Endodermal cell (in vitro differentiated cells): ENCODE measurements around the gene SORL1. TPM values are rescaled to one million over a fixed set of nuclear protein-coding genes. Genes with fewer than 3 reads are reported as not detected.

Experiments used
- DNase-seq: peaks from one replicate; pipeline ENCODE4 v3.0.0-alpha.2; 2017
- H3K27ac ChIP-seq: 2 replicates; pipeline ENCODE4 v1.5.1; 2013; ENCODE audit warnings: mild to moderate bottlenecking, low read depth, low read length, moderate library complexity
- H3K27me3 ChIP-seq: 2 replicates; pipeline ENCODE4 v1.6.1; 2013; ENCODE audit warnings: mild to moderate bottlenecking, low read length, moderate library complexity; ENCODE audit not compliant: insufficient read depth, control insufficient read depth, poor library complexity, severe bottlenecking
- H3K36me3 ChIP-seq: 2 replicates; pipeline ENCODE4 v1.7.0; 2013; ENCODE audit warnings: mild to moderate bottlenecking, low read length, moderate library complexity; ENCODE audit not compliant: control insufficient read depth, insufficient read depth
- H3K4me1 ChIP-seq: one replicate; pipeline ENCODE4 v1.7.0; 2013; ENCODE audit warnings: low read length; ENCODE audit not compliant: control insufficient read depth, insufficient read depth
- H3K4me3 ChIP-seq: 2 replicates; pipeline ENCODE4 v1.5.1; 2013; ENCODE audit warnings: mild to moderate bottlenecking, low read length, moderate library complexity
- H3K9ac ChIP-seq: 2 replicates; pipeline ENCODE4 v1.6.1; 2013; ENCODE audit warnings: mild to moderate bottlenecking, low read length, moderate library complexity; ENCODE audit not compliant: poor library complexity, severe bottlenecking; ENCODE audit errors: extremely low read depth
- H3K9me3 ChIP-seq: 2 replicates; pipeline ENCODE4 v1.6.1; 2013; ENCODE audit warnings: mild to moderate bottlenecking, low read length, moderate library complexity; ENCODE audit not compliant: control insufficient read depth
- H3K27ac Mint-ChIP-seq: 2 replicates; pipeline ENCODE4 v1.8.0; 2020; ENCODE audit warnings: mixed read lengths
- H3K27me3 Mint-ChIP-seq: 2 replicates; pipeline ENCODE4 v1.8.0; 2021; ENCODE audit warnings: mild to moderate bottlenecking, mixed read lengths; ENCODE audit not compliant: insufficient read depth
- H3K36me3 Mint-ChIP-seq: 2 replicates; pipeline ENCODE4 v1.8.0; 2020; ENCODE audit warnings: low read depth, mixed read lengths
- H3K4me1 Mint-ChIP-seq: 2 replicates; pipeline ENCODE4 v1.8.0; 2020; ENCODE audit warnings: mixed read lengths
- H3K4me3 Mint-ChIP-seq: 2 replicates; pipeline ENCODE4 v1.8.0; 2020; ENCODE audit warnings: mild to moderate bottlenecking, moderate library complexity, mixed read lengths
- H3K9me3 Mint-ChIP-seq: 2 replicates; pipeline ENCODE4 v1.8.0; 2020; ENCODE audit warnings: mild to moderate bottlenecking, mixed read lengths
- CTCF ChIP-seq: fragments of 200-600 bp; sonication (generic); conservative IDR thresholded peaks from 2 replicates; pipeline ENCODE4 v1.5.0; 2021; ENCODE audit warnings: antibody characterized with exemption, mild to moderate bottlenecking
- WGBS, 2 experiments: methylation state at CpG; one replicate each; pipeline versions ENCODE4 v1.1.5 to v1.1.7; 2013; ENCODE audit warnings: missing lambda C conversion rate in 2 of 2, mixed read lengths in 1 of 2; ENCODE audit not compliant: insufficient coverage in 1 of 2, insufficient read length in 1 of 2; 5-methylcytosine and 5-hydroxymethylcytosine counted together
- total RNA-seq, 2 donors: library from RNA; stranded (reverse); fragmentation: NEBNext Ultra II Directional in 1 of 2; extraction: Animal tissue kit (Norgen Biotek cat#: 25700) in 1 of 2; gene quantifications; 2 replicates in 1 of 2; 3 replicates in 1 of 2; pipeline ENCODE4 v1.2.1, GENCODE V29; 2021

The SORL1 gene
- total RNA-seq, 2 donors from 2014 or later, result 56.4 to 57.5 TPM

DNA sequence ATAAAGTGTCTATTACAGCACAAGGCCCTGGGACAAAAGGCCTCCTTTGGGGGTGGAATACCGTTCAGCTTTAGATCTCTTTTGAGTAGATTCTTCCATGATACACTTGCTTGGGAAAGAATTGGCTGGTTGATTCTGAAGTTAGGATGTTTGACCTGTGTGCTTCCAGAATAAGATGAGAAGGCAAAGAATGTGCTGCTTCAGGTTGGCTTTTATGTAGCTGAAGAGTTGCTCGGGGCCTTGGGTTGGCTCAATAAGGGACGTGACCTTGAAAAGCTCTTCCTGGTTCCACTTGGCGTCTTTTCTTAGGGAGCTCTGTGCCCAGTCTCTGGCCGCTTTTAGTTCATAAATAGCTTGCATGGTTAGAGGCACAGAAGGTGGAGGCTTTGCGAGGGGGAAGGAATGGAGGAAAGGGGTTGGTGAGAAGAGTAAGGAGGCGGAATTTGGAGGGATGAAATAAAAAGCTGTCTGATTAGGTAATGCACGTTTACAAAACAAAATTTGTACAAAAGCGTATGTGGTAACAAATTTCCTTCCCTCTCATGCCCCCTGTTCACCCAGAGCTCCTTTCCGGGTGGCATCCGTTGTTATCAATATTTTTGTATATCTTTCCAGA is 4.8 kb downstream of the SORL1 start:
- Mint-ChIP-seq H3K9me3 (no peaks in the 10 kb centered on the region), H3K27ac (no peak overlapping the region), H3K36me3 (no peaks in the 10 kb centered on the region), H3K27me3 (peaks cover 2% of the 10 kb centered on the region), H3K4me1 (peaks cover 70% of the 10 kb centered on the region), H3K4me3 (no peak overlapping the region)
- Histone ChIP-seq H3K27ac (no peak overlapping the region), H3K9ac (no peak overlapping the region), H3K9me3 (no peaks in the 10 kb centered on the region), H3K4me1 (no peaks in the 10 kb centered on the region), H3K36me3 (no peaks in the 10 kb centered on the region), H3K4me3 (no peak overlapping the region), H3K27me3 (no peaks in the 10 kb centered on the region)
- DNase-seq, result no peak
- no peak for TF ChIP-seq CTCF
- WGBS, 2 experiments, result 93 to 94% methylated on average over 5 to 11 of the region's 11 CpGs

DNA sequence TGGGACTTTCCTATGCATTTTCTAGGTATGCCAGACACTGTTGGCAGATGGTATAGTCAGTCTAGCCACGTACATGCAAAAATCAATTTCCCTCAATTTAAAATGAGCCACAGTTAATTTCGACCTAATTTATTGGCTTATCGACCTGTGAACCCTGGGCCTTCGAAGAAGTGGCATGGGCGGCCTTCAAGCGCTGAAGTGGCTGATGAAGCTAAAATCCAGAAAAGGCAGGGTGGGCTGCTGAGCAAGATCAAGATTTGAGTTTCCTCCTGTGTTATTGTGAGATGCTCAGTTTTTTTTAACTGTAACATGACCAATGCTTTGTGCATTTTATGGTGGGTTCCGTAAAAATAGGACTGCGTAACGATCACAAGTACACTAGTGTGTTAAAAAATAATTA is 6.4 kb downstream of the SORL1 start:
- Histone ChIP-seq H3K9ac (no peak overlapping the region), H3K4me1 (no peaks in the 10 kb centered on the region), H3K4me3 (no peak overlapping the region), H3K9me3 (no peaks in the 10 kb centered on the region), H3K27ac (no peak overlapping the region), H3K27me3 (no peaks in the 10 kb centered on the region), H3K36me3 (no peaks in the 10 kb centered on the region)
- TF ChIP-seq CTCF, result no peak
- no peaks in the 10 kb centered on the region for H3K27me3 Mint-ChIP-seq
- H3K4me1 Mint-ChIP-seq, result peaks cover 71% of the 10 kb centered on the region
- no peak for DNase-seq
- H3K9me3 Mint-ChIP-seq, result no peaks in the 10 kb centered on the region
- H3K4me3 Mint-ChIP-seq, result no peak overlapping the region
- 90 to 95% methylated on average over 9 of the region's 9 CpGs for WGBS, 2 experiments
- H3K27ac Mint-ChIP-seq, result no peak overlapping the region
- H3K36me3 Mint-ChIP-seq, result no peaks in the 10 kb centered on the region

GRCh38 chr11:121459413-121460017 is 7.4 kb downstream of the SORL1 start:
- 95 to 96% methylated on average over 6 to 7 of the region's 7 CpGs for whole genome bisulfite sequencing, 2 experiments
- no peak overlapping the region for H3K9ac ChIP-seq
- no peaks in the 10 kb centered on the region for H3K27me3 Mint-ChIP-seq
- no peak overlapping the region for H3K27ac Mint-ChIP-seq
- H3K27ac ChIP-seq, result no peak overlapping the region
- H3K4me1 Mint-ChIP-seq, result peaks cover 67% of the 10 kb centered on the region
- H3K36me3 ChIP-seq, result no peaks in the 10 kb centered on the region
- H3K9me3 ChIP-seq, result no peaks in the 10 kb centered on the region
- no peaks in the 10 kb centered on the region for H3K27me3 ChIP-seq
- TF ChIP-seq CTCF, result no peak
- H3K36me3 Mint-ChIP-seq, result no peaks in the 10 kb centered on the region
- no peak overlapping the region for H3K4me3 ChIP-seq
- no peaks in the 10 kb centered on the region for H3K9me3 Mint-ChIP-seq
- H3K4me1 ChIP-seq, result no peaks in the 10 kb centered on the region
- no peak for DNase-seq
- no peak overlapping the region for H3K4me3 Mint-ChIP-seq
